Kidney epithelial cell (primary cell): ENCODE results near the gene SH3RF3. TPM values are rescaled to one million over a fixed set of nuclear protein-coding genes. Genes with fewer than 3 reads are reported as not detected.

Source experiments
- DNase-seq: peaks from one replicate; pipeline ENCODE4 v3.0.0-alpha.2; 2010; ENCODE audit warnings: low read depth
- H3K27me3 ChIP-seq: 2 replicates; pipeline ENCODE4 v1.6.0; 2011; ENCODE audit warnings: low read length; ENCODE audit not compliant: control insufficient read depth, insufficient read depth
- H3K36me3 ChIP-seq: 2 replicates; pipeline ENCODE4 v1.5.1; 2011; ENCODE audit warnings: low read length; ENCODE audit not compliant: control insufficient read depth, insufficient read depth
- H3K4me3 ChIP-seq: 2 replicates; pipeline ENCODE4 v1.5.1; 2011; ENCODE audit warnings: low read depth, mild to moderate bottlenecking, control low read depth, low read length
- total RNA-seq: library from RNA; depleted of rRNA; stranded (reverse); fragments of >200 nt; gene quantifications from 2 replicates; pipeline ENCODE4 v1.2.3, GENCODE V29; 2015
- TF ChIP-seq, protein P1 (sequence below): IDR thresholded peaks from 2 replicates; pipeline ENCODE4 v1.5.1; 2011; ENCODE audit warnings: mild to moderate bottlenecking, moderate library complexity, low read length, control low read depth, inconsistent platforms; ENCODE audit not compliant: insufficient read depth, poor library complexity, severe bottlenecking

SH3RF3 gene
- total RNA-seq, 1 donor from 2014 or later: 9.6 TPM

DNA sequence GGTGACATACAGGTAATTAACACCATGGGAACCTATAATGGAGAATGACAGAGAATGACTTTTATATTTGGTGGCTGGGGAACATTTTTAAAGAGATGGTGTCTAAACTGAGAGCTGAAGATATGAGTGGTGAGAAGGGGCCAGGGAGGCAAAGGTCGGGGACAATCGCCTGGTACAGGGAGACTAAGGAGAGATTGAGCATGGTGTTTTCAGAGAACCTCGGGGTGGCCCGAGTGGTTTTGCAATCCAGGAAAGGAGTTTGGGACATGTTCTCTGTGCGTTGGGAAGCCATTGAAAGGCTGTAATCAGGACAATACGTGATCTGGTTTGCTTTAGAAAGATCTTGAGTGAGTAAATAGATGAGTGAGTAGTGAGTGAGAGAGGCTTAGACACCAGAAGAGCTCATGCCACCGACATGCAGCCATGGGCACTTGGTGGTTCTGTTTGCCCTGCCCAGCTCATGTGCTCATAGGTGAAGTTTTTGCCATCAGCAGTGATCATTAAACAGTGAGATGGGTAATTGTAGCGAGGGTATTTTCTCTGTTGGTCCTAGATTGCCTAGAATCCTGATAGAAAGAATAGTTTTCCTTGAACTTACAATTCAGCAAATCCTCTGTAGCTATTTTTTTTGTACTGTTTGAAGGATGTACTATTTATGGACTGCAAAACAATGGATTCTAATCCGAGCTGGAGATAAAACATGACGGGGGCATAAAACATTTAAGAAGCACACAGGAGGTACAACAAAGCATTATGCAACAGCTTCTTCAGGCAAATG is 114.7 kb downstream of the SH3RF3 start:
- TF ChIP-seq, protein P1, sequence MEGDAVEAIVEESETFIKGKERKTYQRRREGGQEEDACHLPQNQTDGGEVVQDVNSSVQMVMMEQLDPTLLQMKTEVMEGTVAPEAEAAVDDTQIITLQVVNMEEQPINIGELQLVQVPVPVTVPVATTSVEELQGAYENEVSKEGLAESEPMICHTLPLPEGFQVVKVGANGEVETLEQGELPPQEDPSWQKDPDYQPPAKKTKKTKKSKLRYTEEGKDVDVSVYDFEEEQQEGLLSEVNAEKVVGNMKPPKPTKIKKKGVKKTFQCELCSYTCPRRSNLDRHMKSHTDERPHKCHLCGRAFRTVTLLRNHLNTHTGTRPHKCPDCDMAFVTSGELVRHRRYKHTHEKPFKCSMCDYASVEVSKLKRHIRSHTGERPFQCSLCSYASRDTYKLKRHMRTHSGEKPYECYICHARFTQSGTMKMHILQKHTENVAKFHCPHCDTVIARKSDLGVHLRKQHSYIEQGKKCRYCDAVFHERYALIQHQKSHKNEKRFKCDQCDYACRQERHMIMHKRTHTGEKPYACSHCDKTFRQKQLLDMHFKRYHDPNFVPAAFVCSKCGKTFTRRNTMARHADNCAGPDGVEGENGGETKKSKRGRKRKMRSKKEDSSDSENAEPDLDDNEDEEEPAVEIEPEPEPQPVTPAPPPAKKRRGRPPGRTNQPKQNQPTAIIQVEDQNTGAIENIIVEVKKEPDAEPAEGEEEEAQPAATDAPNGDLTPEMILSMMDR: no peak
- DNase-seq: no peak
- H3K27me3 ChIP-seq: no peaks in the 10 kb centered on the region
- H3K36me3 ChIP-seq: no peaks in the 10 kb centered on the region
- H3K4me3 ChIP-seq: no peak overlapping the region

DNA sequence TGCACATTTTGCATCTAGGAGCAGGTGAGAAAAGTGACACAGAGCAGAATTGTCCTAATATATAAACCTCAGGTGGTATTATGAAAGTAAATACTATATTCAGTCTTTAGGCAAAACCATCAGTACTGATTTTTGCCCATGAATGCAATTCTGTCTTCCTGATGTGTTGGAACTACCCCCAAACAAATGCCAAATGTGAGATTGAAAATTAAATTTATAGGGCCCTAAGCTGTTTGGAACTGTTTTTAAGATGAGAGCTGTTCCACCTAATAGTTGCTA is 115.2 kb downstream of the SH3RF3 start:
- no peak for DNase-seq
- Histone ChIP-seq H3K4me3 (no peak overlapping the region), H3K27me3 (no peaks in the 10 kb centered on the region), H3K36me3 (no peaks in the 10 kb centered on the region)
- TF ChIP-seq, protein P1: no peak

DNA sequence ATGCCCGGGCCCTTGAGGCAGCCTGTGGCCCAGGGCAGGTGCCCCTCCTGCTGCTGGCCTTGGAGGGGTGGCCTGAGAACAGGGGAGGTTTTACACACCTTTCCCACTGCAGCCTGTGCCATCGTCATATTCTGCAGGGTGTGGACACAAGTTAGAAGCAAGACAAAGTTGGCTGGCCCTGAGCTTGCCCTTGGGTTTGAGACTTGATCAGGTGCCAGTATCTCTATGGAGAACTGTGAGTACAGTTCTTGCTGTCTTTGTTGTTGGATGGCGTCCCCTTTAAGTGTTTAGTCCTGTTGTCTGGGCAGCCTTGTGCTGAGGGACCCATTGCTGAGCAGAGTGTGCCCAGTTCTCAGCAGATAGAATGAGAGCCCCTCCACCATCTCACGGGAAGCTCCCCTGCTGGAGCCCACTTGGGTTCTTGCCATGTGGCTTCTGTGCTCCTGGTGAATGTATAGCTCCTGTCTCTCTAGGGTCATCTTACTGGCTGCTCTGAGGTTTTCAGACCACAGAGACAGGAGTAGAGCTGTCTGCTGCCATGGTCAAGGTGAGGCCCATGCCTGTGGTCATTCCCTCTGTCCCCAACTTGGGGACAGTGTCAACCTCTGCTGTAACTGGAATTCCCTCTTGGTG is 115.9 kb downstream of the SH3RF3 start:
- H3K4me3 ChIP-seq: no peak overlapping the region
- DNase-seq: no peak
- H3K36me3 ChIP-seq: no peaks in the 10 kb centered on the region
- no peaks in the 10 kb centered on the region for H3K27me3 ChIP-seq
- TF ChIP-seq, protein P1: no peak

DNA sequence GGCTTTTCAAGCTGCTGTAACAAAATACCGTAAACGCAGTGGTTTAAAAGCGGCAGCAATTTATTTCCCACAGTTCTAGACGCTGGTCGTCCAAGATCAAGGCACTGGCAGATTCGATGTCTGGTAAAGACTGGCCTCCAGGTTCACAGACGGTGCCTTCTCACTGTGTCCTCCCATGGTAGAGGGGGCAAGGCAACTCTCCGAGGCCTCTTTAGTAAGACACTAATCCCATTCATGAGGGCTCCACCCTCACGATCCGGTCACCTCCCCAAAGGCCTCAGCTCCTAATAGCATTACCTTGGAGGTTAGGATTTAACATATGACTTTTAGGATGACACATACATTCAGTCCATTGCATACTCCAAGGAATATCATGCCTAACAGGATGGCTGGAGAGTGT is 117.2 kb downstream of the SH3RF3 start:
- no peak for DNase-seq
- no peaks in the 10 kb centered on the region for H3K27me3 ChIP-seq
- H3K36me3 ChIP-seq: no peaks in the 10 kb centered on the region
- TF ChIP-seq, protein P1: no peak
- no peak overlapping the region for H3K4me3 ChIP-seq

DNA sequence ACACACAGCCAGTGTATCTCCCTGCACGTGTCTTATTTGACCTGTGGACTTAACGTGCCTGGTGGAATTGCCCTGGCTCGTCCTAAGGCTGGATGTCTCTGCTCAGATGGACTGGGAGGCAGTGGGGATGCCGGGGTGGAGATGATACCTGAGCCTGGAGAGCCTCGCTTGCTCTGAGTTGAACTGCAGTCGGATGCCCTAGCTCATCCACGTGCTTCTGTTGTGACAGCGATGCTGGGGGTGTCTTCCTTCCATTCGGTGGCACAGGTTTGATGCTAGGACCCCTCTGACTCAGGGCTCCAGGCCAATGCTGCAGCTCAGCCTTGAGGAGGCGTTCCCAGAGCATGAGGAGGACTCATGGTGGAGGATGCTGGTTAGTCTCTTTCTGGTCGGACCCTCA is 117.6 kb downstream of the SH3RF3 start:
- Histone ChIP-seq H3K27me3 (no peaks in the 10 kb centered on the region), H3K4me3 (no peak overlapping the region), H3K36me3 (no peaks in the 10 kb centered on the region)
- no peak for DNase-seq
- TF ChIP-seq, protein P1: no peak

DNA sequence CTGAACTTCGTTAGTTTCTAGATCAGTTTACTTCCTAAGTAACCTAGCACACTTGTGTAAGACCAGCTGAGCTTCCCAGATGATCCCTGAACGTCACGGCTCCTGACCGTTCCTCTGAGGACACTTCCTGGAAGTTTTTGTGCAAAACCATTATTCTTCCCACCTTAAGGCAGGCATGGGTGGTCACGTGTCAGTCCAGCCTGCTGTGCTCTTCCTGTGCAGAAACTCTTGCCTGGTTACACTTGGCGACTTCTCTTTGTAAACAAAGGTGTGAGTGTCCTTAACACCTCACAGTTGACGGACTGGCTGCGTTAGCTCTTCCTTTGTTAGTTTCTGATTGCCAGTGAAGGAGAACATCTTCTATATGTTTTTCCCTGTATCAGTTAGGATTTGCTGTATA is 118.3 kb downstream of the SH3RF3 start:
- no peaks in the 10 kb centered on the region for H3K27me3 ChIP-seq
- no peak overlapping the region for H3K4me3 ChIP-seq
- TF ChIP-seq, protein P1: no peak
- H3K36me3 ChIP-seq: no peaks in the 10 kb centered on the region
- no peak for DNase-seq
